Cardiac muscle cell (in vitro differentiated cells and primary cell): ENCODE results near the gene SLC25A51. TPM values are rescaled to one million over a fixed set of nuclear protein-coding genes. Genes with fewer than 3 reads are reported as not detected.

Source experiments
- DNase-seq, 2 donors: peaks; one replicate each; pipeline versions ENCODE4 v3.0.0 to v3.0.0-alpha.2; 2010 to 2017; ENCODE audit warnings: low read depth in 1 of 2, low spot score in 1 of 2
- H3K27ac ChIP-seq: fragments of 200-600 bp; sonication (generic); 2 replicates; pipeline ENCODE4 v1.5.1; 2016
- H3K27me3 ChIP-seq: fragments of 200-600 bp; sonication (generic); 2 replicates; pipeline ENCODE4 v1.6.0; 2016; ENCODE audit warnings: control low read depth
- H3K36me3 ChIP-seq: fragments of 200-600 bp; sonication (generic); 2 replicates; pipeline ENCODE4 v1.5.1; 2016; ENCODE audit warnings: control low read depth
- H3K4me1 ChIP-seq: fragments of 200-600 bp; sonication (generic); 2 replicates; pipeline ENCODE4 v1.8.1; 2017; ENCODE audit warnings: low read depth, mild to moderate bottlenecking, mixed run types
- H3K4me3 ChIP-seq: fragments of 200-600 bp; sonication (generic); 2 replicates; pipeline ENCODE4 v1.5.1; 2016; ENCODE audit warnings: mild to moderate bottlenecking
- H3K9me3 ChIP-seq: fragments of 200-600 bp; sonication (generic); 2 replicates; pipeline ENCODE4 v1.5.1; 2017; ENCODE audit warnings: low read depth, mild to moderate bottlenecking, control low read depth
- polyA plus RNA-seq: library from polyadenylated mRNA; unstranded; fragments of >200 nt; fragmentation: Nextera tagmentation; extraction: Ambion mirVana; gene quantifications from 2 replicates; pipeline ENCODE4 v1.2.1, GENCODE V29; 2016
- total RNA-seq: library from RNA; depleted of rRNA; stranded (reverse); fragments of >200 nt; gene quantifications from 2 replicates; pipeline ENCODE4 v1.2.3, GENCODE V29; 2016
- TF ChIP-seq, protein P1 (sequence below): IDR thresholded peaks from 2 replicates; pipeline ENCODE4 v1.5.1; 2012; ENCODE audit warnings: low read depth, mild to moderate bottlenecking, low read length

The SLC25A51 gene
- total and polyA plus RNA-seq, 2 experiments from 2014 or later: 14.1 to 21.1 TPM

DNA sequence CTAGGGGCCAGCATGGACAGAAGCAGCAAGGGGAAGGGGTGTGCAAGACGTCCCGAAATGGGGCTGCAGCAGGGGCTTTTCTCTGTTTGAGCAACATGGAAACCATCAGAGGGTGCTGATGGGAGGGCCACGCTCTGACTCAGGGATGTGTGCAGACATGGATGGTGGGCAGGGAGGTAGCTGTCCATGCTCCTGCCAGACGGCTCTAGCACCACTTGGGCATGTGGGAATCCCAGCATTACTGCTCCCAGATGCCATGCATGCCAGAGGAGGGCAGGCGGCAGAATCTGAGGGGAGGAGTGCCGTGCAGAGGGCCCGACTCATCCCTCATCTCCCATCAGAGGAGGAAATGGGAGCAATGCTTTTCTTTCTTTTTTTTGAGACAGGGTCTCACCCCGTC, 45.6 kb upstream of the SLC25A51 start:
- peaks cover 1% of the 10 kb centered on the region for H3K36me3 ChIP-seq
- H3K27ac ChIP-seq: no peak overlapping the region
- DNase-seq: no peak
- H3K4me3 ChIP-seq: no peak overlapping the region
- TF ChIP-seq, protein P1, sequence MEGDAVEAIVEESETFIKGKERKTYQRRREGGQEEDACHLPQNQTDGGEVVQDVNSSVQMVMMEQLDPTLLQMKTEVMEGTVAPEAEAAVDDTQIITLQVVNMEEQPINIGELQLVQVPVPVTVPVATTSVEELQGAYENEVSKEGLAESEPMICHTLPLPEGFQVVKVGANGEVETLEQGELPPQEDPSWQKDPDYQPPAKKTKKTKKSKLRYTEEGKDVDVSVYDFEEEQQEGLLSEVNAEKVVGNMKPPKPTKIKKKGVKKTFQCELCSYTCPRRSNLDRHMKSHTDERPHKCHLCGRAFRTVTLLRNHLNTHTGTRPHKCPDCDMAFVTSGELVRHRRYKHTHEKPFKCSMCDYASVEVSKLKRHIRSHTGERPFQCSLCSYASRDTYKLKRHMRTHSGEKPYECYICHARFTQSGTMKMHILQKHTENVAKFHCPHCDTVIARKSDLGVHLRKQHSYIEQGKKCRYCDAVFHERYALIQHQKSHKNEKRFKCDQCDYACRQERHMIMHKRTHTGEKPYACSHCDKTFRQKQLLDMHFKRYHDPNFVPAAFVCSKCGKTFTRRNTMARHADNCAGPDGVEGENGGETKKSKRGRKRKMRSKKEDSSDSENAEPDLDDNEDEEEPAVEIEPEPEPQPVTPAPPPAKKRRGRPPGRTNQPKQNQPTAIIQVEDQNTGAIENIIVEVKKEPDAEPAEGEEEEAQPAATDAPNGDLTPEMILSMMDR: no peak
- H3K9me3 ChIP-seq: no peaks in the 10 kb centered on the region
- H3K27me3 ChIP-seq: no peaks in the 10 kb centered on the region
- H3K4me1 ChIP-seq: peaks cover 13% of the 10 kb centered on the region

DNA sequence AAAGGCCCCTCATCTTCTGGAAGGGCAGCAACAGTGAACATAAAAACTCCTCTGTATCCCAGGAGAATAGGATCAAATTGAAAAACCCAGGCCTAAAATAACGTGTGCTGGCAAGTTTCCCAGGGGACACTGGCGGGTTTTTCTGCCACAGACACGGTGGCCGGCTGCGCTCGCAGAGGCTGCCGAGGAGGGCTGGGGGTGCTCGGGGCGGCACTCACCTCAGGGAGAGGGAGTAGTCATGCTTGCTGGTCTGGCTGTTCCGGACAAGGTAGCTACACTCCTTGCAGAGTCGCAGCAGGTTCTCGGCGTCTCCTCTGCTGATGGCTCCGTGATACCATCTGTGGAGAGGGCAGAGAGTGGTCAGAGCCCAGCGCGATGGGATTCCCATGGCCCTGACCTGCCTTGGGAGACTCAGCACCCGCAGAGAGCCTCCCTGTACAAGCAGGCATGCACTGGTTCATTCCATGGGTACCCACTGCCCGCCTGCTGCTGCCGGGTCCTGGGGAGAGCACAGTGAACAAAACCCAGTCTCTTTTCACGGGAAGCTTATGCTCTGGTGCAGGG, 44.6 kb upstream of the SLC25A51 start:
- Histone ChIP-seq H3K27ac (no peak overlapping the region), H3K4me3 (no peak overlapping the region), H3K36me3 (no peaks in the 10 kb centered on the region), H3K4me1 (peaks cover 22% of the 10 kb centered on the region), H3K9me3 (no peaks in the 10 kb centered on the region), H3K27me3 (no peaks in the 10 kb centered on the region)
- TF ChIP-seq, protein P1: no peak
- DNase-seq: no peak

DNA sequence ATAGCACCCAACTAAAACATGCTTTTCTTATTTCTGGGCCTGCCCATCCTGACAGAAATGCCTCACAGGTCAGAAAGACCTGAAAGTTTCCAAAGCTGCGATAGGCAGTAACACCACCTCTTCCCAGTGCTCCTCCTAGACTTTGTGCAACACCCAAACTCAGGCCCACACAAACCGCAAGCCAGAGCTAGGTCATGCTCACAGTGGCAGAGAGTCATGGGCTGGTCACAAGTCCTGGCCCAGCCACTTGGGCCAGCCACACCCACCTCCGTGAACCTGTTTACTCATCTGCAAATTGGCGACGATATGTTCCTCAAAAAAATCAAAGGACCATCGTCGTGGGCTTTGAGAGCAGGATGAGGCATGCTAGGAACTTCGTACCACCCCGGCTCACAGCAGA, 44.0 kb upstream of the SLC25A51 start:
- no peaks in the 10 kb centered on the region for H3K36me3 ChIP-seq
- H3K4me3 ChIP-seq: no peak overlapping the region
- H3K27ac ChIP-seq: no peak overlapping the region
- H3K9me3 ChIP-seq: no peaks in the 10 kb centered on the region
- no peaks in the 10 kb centered on the region for H3K27me3 ChIP-seq
- DNase-seq: no peak
- H3K4me1 ChIP-seq: peaks cover 28% of the 10 kb centered on the region
- TF ChIP-seq, protein P1: no peak

DNA sequence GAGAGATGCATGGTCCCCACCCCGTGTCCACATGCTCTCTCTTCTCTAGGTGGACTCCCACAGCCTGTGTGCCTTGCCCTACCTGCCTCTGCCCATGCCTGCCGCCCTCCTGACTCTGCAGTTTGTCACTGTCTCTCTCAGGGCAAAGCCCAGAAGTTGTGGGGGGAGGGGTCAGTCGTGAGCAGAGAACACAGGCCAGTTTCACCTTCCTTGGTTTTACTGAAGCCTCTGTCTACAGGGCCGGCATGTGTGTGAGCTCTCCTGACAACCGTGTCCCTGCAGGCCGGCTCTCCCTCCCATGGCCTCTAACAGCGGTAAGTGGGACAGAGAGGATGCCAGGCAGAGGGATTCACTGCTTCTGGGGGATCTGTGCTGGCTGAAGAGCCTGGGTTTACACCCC, 43.5 kb upstream of the SLC25A51 start:
- Histone ChIP-seq H3K4me1 (peaks cover 32% of the 10 kb centered on the region), H3K36me3 (no peaks in the 10 kb centered on the region), H3K27me3 (no peaks in the 10 kb centered on the region), H3K9me3 (no peaks in the 10 kb centered on the region), H3K27ac (peak overlapping the region; percentile 60), H3K4me3 (no peak overlapping the region)
- peak in 1 of 2 donors; percentile 59 for DNase-seq
- TF ChIP-seq, protein P1: no peak

DNA sequence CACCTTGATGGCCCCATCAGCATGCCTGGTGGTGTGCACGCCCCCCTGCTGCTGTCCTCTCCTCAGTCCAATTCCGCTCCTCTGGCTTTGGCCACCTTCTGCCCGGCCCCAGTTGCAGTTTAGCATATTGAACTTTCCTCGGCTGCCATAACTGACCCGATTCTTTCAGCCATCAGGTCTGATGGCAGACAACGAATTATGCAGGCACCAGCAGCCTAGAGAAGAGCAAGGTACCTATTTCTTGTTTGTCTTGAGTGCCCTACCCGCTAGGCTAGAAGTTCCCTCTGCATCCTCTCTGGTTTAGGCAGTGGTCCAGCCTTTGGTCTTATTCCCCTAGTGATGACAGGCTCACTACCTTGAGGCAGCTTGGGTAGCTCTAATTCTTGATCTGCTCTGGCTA, 43.0 kb upstream of the SLC25A51 start:
- H3K4me1 ChIP-seq: peaks cover 36% of the 10 kb centered on the region

More for the DNA sequence above, 43.0 kb upstream of the SLC25A51 start:
- H3K36me3 ChIP-seq: no peaks in the 10 kb centered on the region
- H3K27ac ChIP-seq: peak overlapping the region; percentile 60
- H3K9me3 ChIP-seq: no peaks in the 10 kb centered on the region
- H3K27me3 ChIP-seq: no peaks in the 10 kb centered on the region
- no peak for DNase-seq
- H3K4me3 ChIP-seq: no peak overlapping the region
- TF ChIP-seq, protein P1: no peak
